MCF 10A (cell line): ENCODE measurements around the gene TRIM28. TPM values are rescaled to one million over a fixed set of nuclear protein-coding genes. Genes with fewer than 3 reads are reported as not detected.

Experiments used
- BruUV-seq: library from RNA; stranded (reverse); fragments of 400-500 nt; replicated peaks from 2 replicates; lab custom pipeline; 2021; lab: Mats Ljungman, UMichigan
- CTCF ChIA-PET: fragments of 300-600 bp; sonication (Branson Sonifier 250); formaldehyde crosslinking; extraction: SDS; loops from one replicate; lab custom pipeline; 2021; ENCODE audit warnings: antibody characterized with exemption, inconsistent platforms; lab: Yijun Ruan, JAX
- POLR2A ChIA-PET: fragments of 300-600, 350-650 bp; sonication (Branson Sonifier 250); formaldehyde crosslinking; extraction: SDS; loops from one replicate; lab custom pipeline; 2020; ENCODE audit warnings: antibody characterized with exemption, inconsistent platforms; lab: Yijun Ruan, JAX
- DNase-seq: peaks from one replicate; pipeline ENCODE4 v3.0.0-alpha.2; 2018; ENCODE audit not compliant: unreplicated experiment
- H3K27ac Mint-ChIP-seq: one replicate; pipeline ENCODE4 v1.8.0; 2022; ENCODE audit warnings: mild to moderate bottlenecking, low read depth, mixed read lengths; ENCODE audit not compliant: unreplicated experiment
- H3K27me3 Mint-ChIP-seq: one replicate; pipeline ENCODE4 v1.8.0; 2022; ENCODE audit warnings: mixed read lengths; ENCODE audit not compliant: insufficient read depth, unreplicated experiment
- H3K36me3 Mint-ChIP-seq: one replicate; pipeline ENCODE4 v1.8.0; 2022; ENCODE audit warnings: mild to moderate bottlenecking, moderate library complexity, mixed read lengths; ENCODE audit not compliant: insufficient read depth, unreplicated experiment
- H3K4me1 Mint-ChIP-seq: one replicate; pipeline ENCODE4 v1.8.0; 2022; ENCODE audit warnings: mixed read lengths; ENCODE audit not compliant: insufficient read depth, unreplicated experiment
- H3K4me3 Mint-ChIP-seq: one replicate; pipeline ENCODE4 v1.8.0; 2022; ENCODE audit warnings: mild to moderate bottlenecking, moderate library complexity, mixed read lengths; ENCODE audit not compliant: unreplicated experiment
- H3K9me3 Mint-ChIP-seq: one replicate; pipeline ENCODE4 v1.8.0; 2022; ENCODE audit warnings: mixed read lengths; ENCODE audit not compliant: unreplicated experiment
- intact Hi-C: fragments of 100-400 bp; cut with micrococcal nuclease; formaldehyde crosslinking; loops from 2 replicates; pipeline ENCODE4 v1.14.1; 2022
- total RNA-seq: library from RNA; stranded (reverse); gene quantifications from 2 replicates; pipeline ENCODE4 v1.2.3, GENCODE V29; 2022
- TF ChIP-seq, protein P1 (sequence below): fragments of 200-600 bp; IDR thresholded peaks from one replicate; pipeline ENCODE4 v1.8.0; 2022; ENCODE audit warnings: antibody characterized with exemption, mild to moderate bottlenecking; ENCODE audit not compliant: unreplicated experiment

The TRIM28 gene
- total RNA-seq, 1 experiment from 2014 or later, result 290 TPM

GRCh38 chr19:58561373-58562121 is 17.7 kb downstream of the TRIM28 start:
- TF ChIP-seq, protein P1, sequence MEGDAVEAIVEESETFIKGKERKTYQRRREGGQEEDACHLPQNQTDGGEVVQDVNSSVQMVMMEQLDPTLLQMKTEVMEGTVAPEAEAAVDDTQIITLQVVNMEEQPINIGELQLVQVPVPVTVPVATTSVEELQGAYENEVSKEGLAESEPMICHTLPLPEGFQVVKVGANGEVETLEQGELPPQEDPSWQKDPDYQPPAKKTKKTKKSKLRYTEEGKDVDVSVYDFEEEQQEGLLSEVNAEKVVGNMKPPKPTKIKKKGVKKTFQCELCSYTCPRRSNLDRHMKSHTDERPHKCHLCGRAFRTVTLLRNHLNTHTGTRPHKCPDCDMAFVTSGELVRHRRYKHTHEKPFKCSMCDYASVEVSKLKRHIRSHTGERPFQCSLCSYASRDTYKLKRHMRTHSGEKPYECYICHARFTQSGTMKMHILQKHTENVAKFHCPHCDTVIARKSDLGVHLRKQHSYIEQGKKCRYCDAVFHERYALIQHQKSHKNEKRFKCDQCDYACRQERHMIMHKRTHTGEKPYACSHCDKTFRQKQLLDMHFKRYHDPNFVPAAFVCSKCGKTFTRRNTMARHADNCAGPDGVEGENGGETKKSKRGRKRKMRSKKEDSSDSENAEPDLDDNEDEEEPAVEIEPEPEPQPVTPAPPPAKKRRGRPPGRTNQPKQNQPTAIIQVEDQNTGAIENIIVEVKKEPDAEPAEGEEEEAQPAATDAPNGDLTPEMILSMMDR, result no peak
- peak overlapping the region; percentile 98 for H3K4me3 Mint-ChIP-seq

GRCh38 chr19:58562122-58563033 is 18.5 kb downstream of the TRIM28 start:
- Mint-ChIP-seq H3K27ac (peak overlapping the region; percentile 54), H3K27me3 (no peaks in the 10 kb centered on the region), H3K4me1 (peaks cover 17% of the 10 kb centered on the region), H3K36me3 (peaks cover 62% of the 10 kb centered on the region), H3K4me3 (peak overlapping the region; percentile 66), H3K9me3 (no peaks in the 10 kb centered on the region)
- no peak for DNase-seq
- CTCF ChIA-PET, result no interaction called here
- intact Hi-C loops, result no loop called here
- POLR2A ChIA-PET, result interaction anchor here (0.8 to 7.2 kb wide), 7 partner anchors 10 to 199 kb away, joined by 4 to 77 read pairs (median 7); partner anchors contain the start of genes MZF1, TRIM28 and ZBTB45
- no TSS peak for BruUV-seq
- TF ChIP-seq, protein P1, result no peak

More at GRCh38 chr19:58561373-58562121, 17.7 kb downstream of the TRIM28 start:
- CTCF ChIA-PET, result interaction anchor here (1.2 kb wide), 1 partner anchor 11 kb away, joined by 4 read pairs; no protein-coding TSS in a partner anchor
- Mint-ChIP-seq H3K27ac (peak overlapping the region; percentile 54), H3K9me3 (no peaks in the 10 kb centered on the region), H3K4me1 (peaks cover 25% of the 10 kb centered on the region), H3K27me3 (no peaks in the 10 kb centered on the region), H3K36me3 (peaks cover 61% of the 10 kb centered on the region)
- intact Hi-C loops, result no loop called here
- no peak for DNase-seq
- BruUV-seq, result no TSS peak
- POLR2A ChIA-PET, result interaction anchor here (0.8 to 7.2 kb wide), 6 partner anchors 11 to 199 kb away, joined by 4 to 77 read pairs (median 18); partner anchors contain the start of genes MZF1, TRIM28 and ZBTB45

DNA sequence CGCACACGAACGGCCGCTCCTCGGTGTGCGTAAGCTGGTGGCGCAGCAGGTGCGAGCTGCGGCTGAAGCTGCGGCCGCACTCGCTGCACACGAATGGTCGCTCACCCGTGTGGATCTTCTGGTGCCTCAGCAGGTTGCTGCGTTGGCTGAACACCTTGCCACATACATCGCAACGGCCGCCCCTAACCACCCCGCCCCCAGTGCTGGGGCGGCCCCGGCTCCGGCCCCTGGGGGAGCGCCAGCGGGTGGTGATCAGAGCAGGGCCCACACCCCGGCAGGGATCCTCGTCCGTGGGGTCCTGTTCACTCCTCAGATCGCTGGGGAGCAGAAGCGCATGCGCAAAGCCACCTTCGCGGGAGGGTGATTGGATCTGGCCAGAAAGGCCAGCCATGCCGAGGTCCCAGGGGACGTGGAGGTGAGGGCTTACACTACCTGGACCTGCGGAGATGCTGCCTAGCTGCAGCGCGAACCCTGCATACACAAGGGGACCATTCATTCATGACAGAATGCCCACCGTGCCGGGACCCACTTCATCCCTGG is 19.2 kb downstream of the TRIM28 start:
- peaks cover 64% of the 10 kb centered on the region for H3K36me3 Mint-ChIP-seq

More for the DNA sequence above, 19.2 kb downstream of the TRIM28 start:
- Mint-ChIP-seq H3K27ac (no peak overlapping the region), H3K27me3 (no peaks in the 10 kb centered on the region), H3K4me1 (peaks cover 14% of the 10 kb centered on the region), H3K4me3 (peak overlapping the region; percentile 66), H3K9me3 (no peaks in the 10 kb centered on the region)
- POLR2A ChIA-PET, result interaction anchor here (1.1 to 7.2 kb wide), 4 partner anchors 9 to 44 kb away, joined by 4 to 77 read pairs (median 26); partner anchors contain the start of genes MZF1 and ZBTB45
- CTCF ChIA-PET, result no interaction called here
- TF ChIP-seq, protein P1, result no peak
- BruUV-seq, result no TSS peak
- intact Hi-C loops, result no loop called here
- DNase-seq, result no peak
